Measurements from ENCODE around the gene CTBS.
"Not testable (repeated sequence)": the region's sequence is repeated elsewhere in the genome, so short reads cannot be mapped to it uniquely, and the experiment has no call there.

CTBS gene

DNA sequence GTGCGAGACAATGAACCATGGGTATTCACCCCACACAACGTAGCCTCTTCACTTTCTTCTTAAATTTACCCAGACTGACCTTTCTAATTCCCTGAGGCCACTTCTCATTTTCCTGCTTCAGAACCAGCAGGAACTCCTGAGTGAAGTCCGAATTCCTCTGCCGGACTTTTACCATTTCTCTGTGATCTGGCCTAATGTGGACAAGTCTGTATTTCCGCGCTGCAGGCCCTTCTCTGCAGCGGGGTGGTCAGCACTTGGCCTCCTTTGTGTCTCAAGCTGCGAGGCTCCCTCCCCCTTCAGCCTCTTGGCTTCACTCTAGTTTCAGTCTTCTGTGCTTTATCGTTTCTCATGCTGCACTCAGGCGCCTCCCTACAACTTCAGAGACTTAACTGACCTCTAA is 9.4 kb upstream of the CTBS start:
- no peak for DNase-seq

DNA sequence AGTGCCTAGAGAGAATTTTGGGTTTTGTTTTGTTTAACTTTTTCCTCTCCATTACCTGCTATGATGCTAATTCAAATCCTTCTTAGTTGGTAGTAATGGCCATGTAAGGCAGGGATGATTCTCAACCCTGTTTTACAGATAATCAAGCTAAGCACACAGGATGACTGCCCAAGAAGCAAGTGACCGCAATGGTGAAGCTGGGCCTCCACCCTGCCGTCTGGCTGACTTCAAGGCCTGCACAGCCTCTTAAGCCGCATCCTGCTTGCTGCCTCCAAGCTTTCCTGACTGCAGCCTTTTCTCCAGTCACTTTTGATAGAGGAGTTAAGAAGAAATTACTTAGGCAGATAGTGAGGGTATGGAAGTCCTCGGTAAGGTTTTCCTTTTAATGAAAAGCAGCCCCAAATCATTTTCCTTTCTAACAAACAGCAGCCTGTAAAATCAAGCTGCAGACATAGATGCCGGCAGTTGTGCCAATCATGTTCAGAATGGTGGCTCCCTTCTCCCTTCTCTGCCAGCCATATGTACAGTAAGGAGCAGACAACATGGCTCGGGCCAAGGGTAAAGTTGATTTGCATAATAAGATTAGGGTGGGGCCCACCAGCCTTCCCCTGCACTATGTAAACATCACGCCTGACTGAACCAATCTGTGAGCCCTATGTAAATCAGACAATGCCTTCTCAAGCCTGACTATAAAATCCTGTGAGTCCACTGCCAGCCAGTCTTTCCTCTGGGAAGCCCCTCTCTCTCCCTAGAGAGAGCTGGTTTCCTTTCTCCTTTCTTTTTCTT is 8.8 kb upstream of the CTBS start:
- no peak for DNase-seq

DNA sequence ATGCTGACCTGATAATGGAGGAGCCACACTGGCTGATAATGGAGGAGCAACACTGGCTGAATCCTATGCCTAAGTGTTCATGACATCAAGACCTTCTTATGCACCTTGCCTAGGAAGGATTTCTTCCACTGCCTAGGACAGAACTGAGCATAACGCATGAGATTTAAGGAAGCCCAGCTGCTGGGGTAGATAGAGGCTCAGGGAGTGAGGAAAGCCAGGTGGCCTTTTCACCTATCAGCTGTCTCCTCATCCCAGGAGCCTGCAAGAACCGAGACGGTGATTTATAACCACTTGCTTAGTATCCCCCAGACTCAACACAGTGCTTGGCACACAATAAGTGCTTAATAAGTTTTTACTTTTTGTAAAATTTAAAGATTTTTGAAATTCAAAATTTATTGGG is 7.4 kb upstream of the CTBS start:
- no peak for DNase-seq

DNA sequence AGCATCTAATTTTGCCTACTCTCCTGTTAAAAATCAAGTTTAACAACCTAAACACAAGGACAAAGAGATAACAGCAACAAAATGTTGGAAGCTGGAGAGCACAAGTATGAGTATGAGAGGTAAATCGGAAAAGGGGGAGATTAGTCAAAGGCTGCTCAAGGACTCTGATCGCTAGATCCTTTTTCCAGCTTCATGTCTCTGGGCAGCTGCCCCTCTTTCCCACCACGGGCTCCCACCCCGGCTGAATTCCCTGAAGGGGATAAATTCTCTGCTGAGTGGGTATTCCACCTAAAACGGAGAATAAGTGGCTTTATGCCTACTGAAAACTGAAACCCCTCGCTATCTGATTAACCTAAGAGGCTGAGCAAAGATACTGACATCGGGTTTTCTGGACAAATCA is 696 bp upstream of the CTBS start:
- no peak for DNase-seq

DNA sequence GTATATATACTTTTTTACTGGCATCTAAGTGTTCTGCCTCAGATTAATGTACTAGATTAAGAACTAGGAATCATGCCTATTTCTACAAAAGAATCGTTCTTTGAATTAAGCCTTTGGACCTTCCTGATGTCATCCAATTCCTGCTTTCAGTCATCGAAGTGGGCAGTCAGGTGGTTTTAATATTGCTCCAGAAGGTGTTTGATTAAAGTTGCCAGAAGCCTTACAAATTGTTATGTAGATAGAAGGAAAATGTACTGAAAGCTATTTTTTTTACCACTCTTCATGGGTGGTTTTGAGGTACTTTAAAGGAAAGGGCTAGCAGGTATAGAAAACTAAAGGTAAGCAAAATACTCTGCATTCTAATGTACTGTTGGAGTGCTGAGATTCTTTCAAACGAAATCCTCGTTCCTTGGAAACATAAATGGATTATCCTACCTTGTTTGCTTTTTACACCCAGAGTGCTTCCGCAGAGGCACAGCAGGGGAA is 716 bp downstream of the CTBS start:
- DNase-seq = no peak

DNA sequence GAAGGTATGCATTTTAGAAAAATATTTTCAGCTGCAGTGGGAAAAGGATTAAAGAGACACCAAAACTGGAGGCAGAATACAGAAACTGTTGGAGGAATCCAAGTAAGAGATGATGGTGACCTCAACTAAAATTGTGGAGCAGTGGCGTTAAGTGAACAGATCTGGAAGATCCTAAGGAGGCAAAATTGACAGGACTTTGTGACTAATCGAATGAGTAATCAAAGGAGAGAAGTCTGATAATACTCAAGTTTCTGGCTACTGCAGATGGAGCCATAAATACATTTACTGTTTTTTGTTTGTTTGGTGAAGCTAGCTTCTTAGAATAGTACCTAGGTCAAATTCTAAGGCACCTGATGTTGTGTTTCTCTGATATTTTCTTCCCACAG is 3.1 kb downstream of the CTBS start:
- DNase-seq = no peak

DNA sequence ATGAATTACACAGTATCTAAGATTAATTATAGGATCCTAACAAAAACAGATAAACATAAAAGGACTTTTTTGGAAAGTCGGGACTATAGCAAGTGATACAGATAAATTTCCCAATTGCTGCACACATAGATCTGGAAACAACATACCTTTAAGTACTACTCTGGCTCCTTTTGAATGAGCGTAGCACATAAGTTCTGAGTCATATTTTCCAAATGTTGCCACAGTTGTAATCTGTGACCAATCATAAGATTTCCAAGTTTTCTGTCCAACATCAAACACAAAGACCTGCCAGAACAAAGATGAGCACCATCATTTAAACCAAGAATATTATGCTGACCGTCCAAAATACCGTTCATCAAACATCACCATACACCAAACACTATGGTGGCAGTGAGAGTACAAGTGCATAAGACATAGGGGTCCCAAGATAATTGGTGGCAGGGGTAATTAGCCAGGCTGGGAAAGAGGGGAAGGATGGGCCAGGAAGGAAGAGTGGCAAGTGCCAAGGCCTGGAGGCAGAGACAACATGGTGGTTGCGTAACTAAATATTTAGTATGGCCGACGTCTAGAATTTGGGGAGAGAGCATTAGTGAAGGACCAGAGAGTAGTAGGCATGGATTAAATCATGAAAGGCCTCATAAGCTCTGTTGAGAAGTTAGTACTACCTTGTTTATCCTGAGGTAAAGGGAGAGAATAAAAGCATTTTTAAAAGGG is 3.6 kb downstream of the CTBS start:
- no peak for DNase-seq

DNA sequence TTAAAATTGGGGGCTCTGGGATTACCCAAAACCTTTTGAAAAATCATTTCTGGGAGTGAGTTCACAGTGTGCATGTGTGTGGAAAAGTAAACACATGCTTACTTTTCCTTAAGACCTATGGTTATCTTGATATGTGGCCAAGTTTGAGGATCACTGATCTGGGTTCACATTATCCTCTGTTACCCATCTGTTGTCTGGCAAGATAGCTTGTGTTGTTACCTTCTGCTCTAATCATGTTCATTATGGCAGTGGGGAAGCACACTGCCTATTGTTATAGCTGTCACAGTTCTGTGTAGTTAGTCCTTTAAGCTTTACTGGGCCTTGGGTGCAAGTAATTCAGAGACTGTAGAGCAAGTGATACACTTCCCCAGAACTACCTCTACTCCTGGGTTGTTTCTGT is 5.0 kb downstream of the CTBS start:
- DNase-seq = no peak

DNA sequence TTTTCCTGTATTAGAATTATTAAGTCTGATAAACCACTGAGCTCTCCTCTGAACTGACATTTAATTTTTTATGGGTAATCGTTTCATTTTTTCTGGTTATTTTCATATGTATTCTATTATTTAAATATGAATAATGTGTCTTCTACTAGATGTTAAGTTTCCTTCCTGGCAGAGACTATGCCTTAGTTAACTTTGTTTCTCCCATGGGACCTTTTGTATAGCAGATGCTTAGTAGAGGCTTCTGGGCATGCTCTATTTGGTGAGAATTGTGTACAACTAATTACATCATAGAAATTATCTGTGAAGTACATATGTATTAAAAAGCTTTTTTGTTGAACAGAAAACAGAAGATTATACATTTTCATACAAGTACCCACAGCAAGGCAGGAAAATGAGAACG is 23.4 kb downstream of the CTBS start:
- no peak for DNase-seq

DNA sequence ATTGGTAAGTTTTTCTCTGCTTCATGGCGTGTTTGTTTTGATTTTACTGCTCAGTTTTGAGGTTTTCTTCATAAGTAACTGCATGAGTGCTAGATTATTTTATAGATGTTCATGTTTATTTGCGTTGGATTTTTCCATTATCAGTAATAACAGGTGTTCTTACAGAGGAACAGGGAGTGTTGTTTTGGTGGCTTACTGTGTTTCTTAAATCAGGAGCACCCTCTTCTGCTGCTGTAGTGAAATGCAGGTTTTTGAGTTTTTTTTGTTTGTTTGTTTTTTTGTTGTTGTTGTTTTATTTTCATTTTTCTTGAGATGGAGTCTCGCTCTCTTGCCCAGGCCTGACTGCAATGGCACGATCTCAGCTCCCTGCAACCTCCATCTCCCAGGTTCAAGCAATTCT is 32.6 kb downstream of the CTBS start:
- DNase-seq = no peak

DNA sequence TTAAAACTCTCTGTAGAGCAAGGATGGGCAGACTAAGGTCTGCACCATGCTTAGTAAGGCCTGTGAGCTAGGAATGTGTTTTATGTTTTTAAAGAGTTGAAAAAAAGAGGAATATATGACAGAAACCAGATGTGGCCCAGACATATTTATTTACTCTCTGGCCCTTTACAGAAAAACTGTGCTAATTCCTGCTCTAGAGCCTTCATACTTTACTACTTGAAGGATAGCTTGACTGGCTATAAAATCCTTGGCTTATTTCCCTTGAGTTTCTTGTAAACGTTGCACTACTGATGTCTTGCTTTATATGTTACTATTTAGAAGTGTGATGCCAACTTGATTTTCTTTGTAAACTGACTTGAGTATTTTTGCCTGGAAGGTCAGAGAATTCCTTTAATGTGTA is 33.5 kb downstream of the CTBS start:
- no peak for DNase-seq

DNA sequence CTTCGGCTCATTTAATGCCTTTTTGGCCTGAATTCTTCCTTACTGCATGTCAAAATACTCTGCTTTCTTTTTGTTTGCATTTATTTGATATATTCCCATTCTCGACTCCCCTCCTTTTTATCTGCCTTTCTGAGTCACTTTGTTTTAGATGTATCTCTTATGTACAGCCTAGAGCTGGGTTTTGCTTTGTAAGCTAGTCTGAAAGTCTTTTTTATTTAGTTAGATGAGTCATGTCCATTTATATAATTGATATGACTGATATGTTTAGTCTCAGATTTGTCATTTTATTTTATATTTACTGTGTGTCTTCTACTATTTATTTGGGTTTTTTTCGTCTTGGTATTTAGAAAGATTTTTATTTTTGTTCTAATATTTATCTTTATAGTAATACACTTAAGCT is 34.3 kb downstream of the CTBS start:
- no peak for DNase-seq

DNA sequence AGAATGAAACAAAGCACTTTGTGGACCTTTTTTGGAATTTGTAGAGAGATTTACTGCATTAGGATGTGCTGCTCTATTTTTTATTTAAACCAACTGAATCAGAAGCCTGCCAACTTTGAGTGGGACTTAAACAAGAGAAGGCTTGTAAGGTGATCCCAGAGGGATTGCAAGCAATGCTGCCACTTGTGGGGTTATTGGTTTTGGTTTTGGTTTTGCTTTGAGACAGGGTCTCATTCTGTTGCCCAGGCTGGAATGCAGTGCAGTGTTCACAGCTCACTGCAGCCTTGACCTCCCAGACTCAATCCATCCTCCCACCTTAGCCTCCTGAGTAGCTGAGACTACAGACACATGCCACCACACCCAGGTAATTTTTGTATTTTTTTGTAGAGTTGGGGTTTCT is 35.6 kb downstream of the CTBS start:
- DNase-seq = no peak

DNA sequence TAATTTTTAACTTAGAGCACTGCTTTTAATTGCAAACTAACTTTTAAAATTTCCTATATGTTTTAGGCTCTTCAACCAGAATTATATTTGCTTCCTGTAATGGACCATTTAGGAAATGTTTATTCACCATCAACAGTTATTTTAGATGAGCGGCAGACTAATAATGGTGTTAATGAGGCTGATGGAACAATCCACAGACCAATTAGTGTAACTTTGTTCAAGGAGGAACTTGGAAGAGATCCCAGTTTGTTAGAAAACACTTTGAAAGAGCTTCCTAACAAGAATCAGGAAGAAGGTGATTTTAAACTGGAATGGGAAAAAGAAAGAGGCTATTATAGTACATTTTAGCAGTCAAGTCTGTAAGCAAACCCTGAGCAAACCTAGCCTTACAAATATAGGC is 48.5 kb downstream of the CTBS start:
- no peak for DNase-seq

DNA sequence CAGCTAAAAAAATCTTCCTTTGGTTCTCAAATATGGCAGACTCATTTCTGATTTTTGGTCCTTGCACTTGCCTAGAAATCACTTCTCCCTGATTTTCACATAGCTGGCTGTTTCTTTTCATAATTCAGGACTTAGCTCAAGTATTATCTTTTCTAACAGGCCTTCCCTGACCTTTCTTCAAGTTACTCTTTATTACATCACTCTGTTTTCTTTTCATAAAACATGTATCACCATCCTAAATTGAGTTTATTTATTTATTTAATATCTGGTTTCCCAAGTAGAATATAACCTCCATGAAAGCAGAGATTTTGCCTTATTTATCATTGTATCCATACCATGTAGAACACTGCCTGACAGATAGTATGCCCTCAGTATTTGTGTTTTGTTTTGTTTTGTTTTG is 49.6 kb downstream of the CTBS start:
- DNase-seq = no peak

DNA sequence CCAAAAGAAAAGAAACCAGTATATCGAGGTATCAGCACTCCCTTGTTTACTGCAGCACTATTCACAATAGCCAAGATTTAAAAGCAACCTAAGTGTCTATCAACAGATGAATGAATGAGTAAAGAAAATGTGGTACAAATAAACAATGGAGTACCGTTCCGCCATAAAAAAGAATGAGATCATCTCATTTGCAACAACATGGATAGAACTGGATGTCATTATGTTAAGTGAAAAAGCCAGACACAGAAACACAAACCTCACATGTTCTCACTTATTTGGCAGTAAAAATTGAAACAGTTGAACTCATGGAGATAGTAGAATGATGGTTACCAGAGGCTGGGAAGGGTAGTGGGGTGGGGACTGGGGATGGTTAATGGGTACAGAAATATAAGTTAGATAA is 63.6 kb downstream of the CTBS start:
- DNase-seq = no peak

DNA sequence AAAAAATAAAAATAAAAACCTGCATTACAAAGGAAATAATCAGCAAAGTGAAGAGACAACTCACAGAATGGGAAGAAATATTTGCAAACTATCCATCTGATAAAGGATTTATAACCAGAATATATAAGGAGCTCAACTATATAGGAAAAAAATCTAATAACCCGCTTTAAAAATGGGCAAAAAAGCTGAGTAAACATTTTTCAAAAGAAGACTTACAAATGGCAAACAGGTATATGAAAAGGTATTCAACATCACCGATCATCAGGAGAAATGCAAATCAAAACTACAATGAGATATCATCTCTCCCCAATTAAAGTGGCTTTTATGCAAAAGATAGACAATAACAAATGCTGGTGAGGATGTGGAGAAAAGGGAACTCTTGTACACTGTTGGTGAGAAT is 64.1 kb downstream of the CTBS start:
- no peak for DNase-seq

DNA sequence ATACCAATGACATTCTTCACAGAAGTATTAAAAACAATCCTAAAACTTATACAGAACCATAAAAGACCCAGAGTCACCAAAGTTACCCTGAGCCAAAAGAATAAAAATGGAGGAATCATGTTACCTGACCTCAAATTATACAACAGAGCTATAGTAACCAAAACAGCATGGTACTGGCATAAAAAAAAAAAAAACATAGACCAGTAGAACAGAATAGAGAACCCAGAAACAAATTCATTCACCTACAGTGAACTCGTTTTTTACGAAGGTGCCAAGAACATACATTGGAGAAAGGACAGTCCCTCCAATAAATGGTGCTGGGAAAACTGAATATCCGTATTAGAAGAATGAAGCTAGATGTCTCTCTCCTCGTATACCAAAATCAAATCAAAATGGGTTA is 65.2 kb downstream of the CTBS start:
- no peak for DNase-seq

DNA sequence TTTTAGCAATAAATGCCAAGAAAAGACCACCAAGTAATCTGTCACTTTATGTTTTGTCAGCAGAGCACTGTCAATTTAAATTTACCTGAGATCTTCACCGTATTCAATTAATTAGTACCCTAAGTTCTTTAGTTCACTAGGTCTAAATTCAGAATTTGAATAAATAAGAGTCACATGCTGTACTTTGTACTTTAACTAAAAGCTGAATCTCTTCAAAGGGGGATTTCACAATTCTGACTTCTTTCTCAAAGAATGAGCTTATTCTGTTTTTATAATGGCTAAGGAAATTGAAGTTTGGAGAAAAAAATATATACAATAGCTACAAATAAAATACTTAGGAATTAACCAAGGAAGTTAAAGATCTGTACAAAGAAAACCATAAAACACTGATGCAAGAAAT is 65.7 kb downstream of the CTBS start:
- DNase-seq = no peak

DNA sequence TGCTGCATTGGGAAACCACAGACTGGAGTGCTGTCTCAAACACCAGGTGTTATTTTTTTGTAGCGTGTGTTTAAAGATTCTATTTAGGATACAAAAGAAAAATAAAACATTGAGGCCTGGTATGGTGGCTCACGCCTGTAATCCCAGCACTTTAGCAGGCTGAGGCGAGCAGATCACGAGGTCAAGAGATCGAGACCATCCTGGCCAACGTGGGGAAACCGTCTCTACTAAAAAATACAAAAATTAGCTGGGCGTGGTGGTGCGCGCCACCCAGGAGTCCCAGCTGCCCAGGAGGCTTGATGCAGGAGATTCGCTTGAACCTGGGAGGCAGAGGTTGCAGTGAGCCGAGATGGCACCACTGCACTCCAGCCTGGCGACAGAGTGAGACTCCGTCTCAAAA is 66.4 kb downstream of the CTBS start:
- DNase-seq = not testable (repeated sequence)

DNA sequence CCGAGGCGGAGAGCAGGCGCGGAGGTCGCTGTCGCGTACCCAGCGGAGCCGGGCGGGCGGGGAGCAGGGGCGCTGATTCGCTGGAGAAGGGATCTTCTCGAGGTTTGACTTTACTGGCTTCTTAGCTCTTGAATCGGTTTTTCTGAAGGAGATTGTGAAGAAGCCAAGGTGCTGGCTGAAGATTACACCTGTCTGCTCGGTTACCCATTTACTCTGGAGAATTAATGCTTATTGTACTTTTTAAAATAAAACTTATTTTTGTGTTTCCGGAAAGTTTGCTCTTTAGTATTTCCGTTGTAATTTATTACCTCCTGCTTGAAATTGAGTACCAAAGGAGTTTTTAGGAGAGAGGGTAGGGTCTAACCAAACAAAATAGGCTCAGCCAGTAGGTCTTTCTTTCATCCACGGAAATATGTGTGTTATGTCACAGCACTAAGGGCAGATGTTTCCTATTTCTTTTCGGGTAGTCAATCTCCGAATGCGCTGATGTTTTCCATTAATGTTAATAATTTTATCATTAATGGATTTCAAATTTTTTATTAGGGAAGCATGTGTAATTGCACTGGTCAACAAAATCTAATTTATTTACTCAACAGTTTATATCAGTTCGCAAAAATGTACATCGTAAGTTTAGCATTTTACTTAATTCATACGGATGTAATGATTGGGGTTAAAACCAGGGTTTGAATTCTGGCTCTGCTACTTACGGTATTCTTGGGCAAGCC is 67.3 kb downstream of the CTBS start:
- no peak for DNase-seq

DNA sequence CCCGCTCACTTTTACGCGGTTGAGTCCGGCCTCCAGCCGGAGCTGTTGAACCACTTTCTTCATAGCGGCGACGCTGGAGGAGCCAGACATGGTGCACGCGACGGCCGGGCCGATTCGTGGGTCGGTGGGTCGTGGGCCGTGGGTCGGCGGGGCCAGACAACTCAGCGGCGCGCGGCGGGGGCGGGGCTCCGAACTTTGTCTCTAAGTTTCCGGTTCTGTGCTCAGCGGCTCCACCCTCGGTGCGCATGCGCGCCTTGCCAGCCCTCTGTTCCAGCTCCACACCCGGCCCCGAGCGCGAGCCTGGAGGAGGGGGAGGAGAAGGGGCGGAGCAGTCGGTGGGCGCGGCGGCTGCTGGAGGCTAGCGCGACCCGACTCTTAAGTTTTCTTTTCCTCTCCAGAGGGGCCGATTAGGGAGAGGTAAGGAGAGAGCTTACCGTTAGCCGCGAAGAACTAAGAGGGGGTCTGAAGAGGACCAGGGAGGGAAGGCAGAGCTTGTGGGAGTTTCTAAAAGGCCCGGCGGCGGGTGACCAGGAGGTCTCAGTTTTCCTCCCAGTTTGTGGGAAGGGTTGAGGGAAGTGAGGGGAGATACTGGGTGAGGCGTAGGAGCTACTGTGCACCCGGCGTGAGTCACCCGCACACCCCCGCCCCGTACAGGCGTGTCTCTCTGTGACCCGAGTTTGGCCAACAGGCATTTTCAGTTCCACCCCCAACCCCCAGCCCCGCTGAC is 68.1 kb downstream of the CTBS start, which contains the start of the genes GNG5 and SPATA1:
Gene GNG5 (minus strand): TSS at position 580 of the 727 bp plus-strand sequence. CDS start 490 bp downstream, at position 90.
Gene SPATA1 (plus strand): TSS at position 385 of the 727 bp plus-strand sequence. CDS start 9,974 bp downstream, outside the sequence.
- DNase-seq = peak; percentile 96

DNA sequence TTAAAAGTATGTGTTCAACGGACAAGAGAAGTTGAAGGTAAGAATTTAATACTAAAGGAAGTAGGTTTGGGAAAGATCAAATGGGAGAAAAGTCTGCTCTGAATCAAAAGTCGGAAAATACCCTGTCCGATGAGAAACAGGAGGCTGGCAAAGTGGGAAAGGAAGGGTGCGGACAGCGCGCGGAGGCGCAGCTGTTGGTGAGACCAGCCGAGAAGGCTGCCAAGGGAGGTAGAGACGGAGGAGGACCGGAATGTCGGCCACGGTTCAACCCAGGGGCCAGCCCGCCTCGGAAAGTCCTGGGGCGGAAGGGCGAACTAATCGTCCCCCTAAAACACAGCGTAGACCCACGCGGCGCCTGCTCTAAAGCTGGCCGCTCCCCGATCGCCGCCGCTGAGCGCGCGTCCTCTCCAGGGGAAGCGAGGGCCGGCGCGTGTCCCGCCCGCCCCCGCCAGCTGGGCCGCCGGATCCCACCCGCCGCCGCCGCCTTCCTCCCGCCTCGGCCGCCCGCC is 68.7 kb downstream of the CTBS start:
- DNase-seq = peak; percentile 67

Measured in NCI-H774 (cell line).